A549 (cell line): ENCODE results near the gene TXNRD2.

Experiments
- CTCF ChIP-seq: fragments of >200 bp; sonication (Bioruptor Twin); formaldehyde crosslinking; IDR thresholded peaks from 3 replicates; pipeline ENCODE4 v1.5.1; 2016
- RCOR1 ChIP-seq: fragments of 150-350 bp; IDR thresholded peaks from 2 replicates; pipeline ENCODE4 v1.6.1; 2014; ENCODE audit warnings: antibody characterized with exemption, low read length, low read depth
- SMC3 ChIP-seq: fragments of >200 bp; sonication (Bioruptor Twin); formaldehyde crosslinking; IDR thresholded peaks from 3 replicates; pipeline ENCODE4 v1.6.1; 2018; ENCODE audit warnings: inconsistent platforms
- TF ChIP-seq, protein P1 (sequence below): fragments of 150-350 bp; IDR thresholded peaks from 2 replicates; pipeline ENCODE4 v1.6.1; 2014; ENCODE audit warnings: low read depth, mild to moderate bottlenecking, low read length

GRCh38 chr22:19849835-19850762, 91.5 kb downstream of the TXNRD2 start:
- TF ChIP-seq SMC3 (no peak), CTCF (no peak), RCOR1 (no peak)
- TF ChIP-seq, protein P1, sequence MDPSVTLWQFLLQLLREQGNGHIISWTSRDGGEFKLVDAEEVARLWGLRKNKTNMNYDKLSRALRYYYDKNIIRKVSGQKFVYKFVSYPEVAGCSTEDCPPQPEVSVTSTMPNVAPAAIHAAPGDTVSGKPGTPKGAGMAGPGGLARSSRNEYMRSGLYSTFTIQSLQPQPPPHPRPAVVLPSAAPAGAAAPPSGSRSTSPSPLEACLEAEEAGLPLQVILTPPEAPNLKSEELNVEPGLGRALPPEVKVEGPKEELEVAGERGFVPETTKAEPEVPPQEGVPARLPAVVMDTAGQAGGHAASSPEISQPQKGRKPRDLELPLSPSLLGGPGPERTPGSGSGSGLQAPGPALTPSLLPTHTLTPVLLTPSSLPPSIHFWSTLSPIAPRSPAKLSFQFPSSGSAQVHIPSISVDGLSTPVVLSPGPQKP, result no peak
